ENCODE results near the gene PECR. TPM values are rescaled to one million over a fixed set of nuclear protein-coding genes. Genes with fewer than 3 reads are reported as not detected.

The PECR gene
- total and polyA plus RNA-seq, 10 donors, result 5.0 to 16.9 (median 9.9) TPM

DNA sequence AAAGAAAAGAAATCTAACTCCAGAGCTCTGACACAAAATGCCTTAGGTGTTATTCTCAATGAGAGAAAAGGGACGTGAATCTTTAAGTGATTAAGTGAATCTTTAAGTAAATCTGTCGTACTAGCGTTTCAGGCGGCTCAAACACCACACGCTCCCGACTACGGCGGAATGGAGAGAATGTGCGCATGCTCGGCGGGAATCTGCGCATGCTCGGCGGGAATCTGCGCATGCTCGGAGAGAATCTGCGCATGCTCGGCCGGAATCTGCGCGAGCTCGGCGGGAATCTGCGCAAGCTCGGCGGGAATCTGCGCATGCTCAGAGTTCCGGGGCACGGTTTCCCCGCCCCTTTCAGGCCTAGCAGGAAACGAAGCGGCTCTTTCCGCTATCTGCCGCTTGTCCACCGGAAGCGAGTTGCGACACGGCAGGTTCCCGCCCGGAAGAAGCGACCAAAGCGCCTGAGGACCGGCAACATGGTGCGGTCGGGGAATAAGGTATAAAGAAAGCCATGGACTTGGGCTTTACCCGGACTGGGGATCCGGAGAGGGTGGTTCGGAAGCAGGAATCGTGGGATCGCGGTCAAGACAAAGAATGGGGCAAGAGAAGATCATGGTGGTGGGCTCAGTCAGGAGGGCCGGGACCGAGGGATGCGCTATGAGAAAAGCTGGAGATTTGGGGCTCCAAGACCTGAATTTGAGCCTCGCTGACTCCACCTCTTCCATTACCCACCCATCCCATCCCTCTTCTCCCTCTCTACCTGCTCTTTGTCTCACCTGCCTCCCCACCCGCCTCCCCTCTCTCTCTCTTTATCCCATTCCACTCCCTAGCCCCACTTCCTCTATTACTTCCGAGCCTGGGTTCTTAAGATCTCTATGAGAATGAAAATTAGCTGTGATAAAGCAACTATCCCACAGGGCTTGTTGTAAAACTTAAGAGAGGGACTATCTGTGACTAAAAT is 27.6 kb upstream of the PECR start, which contains the start of gene XRCC5:
XRCC5 (plus strand) TSS at position 382 of the 955 bp plus-strand sequence; CDS start at position 471, 89 bp downstream.
- Histone ChIP-seq H3K4me1 (peaks cover 15 to 54% (median 47%) of the 10 kb centered on the region in 6 donors), H3K27me3 (replicated peaks in 1 of 7) (no peaks in the 10 kb centered on the region), H3K36me3 (peaks cover 0 to 39% (median 35%) of the 10 kb centered on the region in 6 donors), H3K27ac (peak within 1 kb of the TSS; percentile 88 to 97 (median 96)), H3K4me3 (peak within 1 kb of the TSS; percentile 69 to 93 (median 82)), H3K9me3 (no peaks in the 10 kb centered on the region)
- intact Hi-C loops (cut with DNase I; ENCODE audit: low total_unique reads), result no loop called here
- peak; percentile 98 for DNase-seq
- 0 to 1% (median 0%) methylated on average over 46 to 57 of the region's 57 CpGs for WGBS, 5 donors
- TF ChIP-seq, protein P1, sequence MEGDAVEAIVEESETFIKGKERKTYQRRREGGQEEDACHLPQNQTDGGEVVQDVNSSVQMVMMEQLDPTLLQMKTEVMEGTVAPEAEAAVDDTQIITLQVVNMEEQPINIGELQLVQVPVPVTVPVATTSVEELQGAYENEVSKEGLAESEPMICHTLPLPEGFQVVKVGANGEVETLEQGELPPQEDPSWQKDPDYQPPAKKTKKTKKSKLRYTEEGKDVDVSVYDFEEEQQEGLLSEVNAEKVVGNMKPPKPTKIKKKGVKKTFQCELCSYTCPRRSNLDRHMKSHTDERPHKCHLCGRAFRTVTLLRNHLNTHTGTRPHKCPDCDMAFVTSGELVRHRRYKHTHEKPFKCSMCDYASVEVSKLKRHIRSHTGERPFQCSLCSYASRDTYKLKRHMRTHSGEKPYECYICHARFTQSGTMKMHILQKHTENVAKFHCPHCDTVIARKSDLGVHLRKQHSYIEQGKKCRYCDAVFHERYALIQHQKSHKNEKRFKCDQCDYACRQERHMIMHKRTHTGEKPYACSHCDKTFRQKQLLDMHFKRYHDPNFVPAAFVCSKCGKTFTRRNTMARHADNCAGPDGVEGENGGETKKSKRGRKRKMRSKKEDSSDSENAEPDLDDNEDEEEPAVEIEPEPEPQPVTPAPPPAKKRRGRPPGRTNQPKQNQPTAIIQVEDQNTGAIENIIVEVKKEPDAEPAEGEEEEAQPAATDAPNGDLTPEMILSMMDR (IDR thresholded peaks at IDR 0.05 in 8 of 11, conservative IDR thresholded peaks at IDR 0.05 in 3 of 11), result peak in 3 of 11 experiments; percentile 8 to 40 (median 17)
- TF ChIP-seq POLR2AphosphoS5 (IDR thresholded peaks at IDR 0.05) (peak; percentile 94 to 96 (median 94)), POLR2A (IDR thresholded peaks at IDR 0.05) (peak; percentile 36 to 66 (median 38))

DNA sequence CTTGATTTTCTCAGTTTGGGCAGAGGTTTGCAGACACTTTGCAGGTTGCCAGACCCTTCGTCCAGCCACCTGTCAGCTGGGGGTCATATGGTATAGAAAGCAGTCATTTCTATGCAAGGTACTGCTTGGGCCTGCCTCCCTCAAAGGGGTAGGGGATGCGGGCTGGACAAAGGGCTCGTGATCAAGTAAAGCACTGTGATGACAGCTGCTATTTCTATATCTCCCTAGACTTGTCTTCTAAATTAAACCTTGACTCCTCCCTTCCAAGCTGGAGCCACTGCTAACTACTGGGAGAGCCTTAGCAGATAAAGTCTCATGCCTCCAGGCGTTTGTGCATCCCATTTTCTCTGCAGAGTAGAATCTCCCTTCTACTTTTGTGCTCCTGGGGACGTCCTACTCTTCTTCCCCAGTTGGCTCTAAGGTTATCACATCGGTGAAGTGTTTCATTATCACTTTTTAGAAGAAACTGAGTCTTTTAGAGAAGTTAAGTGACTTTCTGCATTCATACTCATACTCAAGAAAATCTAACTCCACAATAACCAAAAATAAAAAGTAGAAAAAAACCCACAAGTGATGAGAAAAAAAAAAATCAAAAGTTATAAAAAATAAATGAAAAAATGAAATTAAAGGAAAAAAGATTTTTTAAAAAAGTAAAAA is 26.8 kb upstream of the PECR start:
- H3K4me3 ChIP-seq, result peak overlapping the region; percentile 69 to 93 (median 82)
- no peaks in the 10 kb centered on the region for H3K9me3 ChIP-seq
- intact Hi-C loops (cut with DNase I; ENCODE audit: low total_unique reads), result no loop called here
- no peaks in the 10 kb centered on the region for H3K27me3 ChIP-seq (replicated peaks in 1 of 7)
- TF ChIP-seq POLR2AphosphoS5 (IDR thresholded peaks at IDR 0.05), result no peak
- no peak for TF ChIP-seq POLR2A (IDR thresholded peaks at IDR 0.05)
- TF ChIP-seq, protein P1 (IDR thresholded peaks at IDR 0.05 in 8 of 11, conservative IDR thresholded peaks at IDR 0.05 in 3 of 11), result no peak
- peak overlapping the region; percentile 88 to 97 (median 96) for H3K27ac ChIP-seq
- WGBS, 5 donors, result 64 to 70% (median 65%) methylated on average over 6 of the region's 6 CpGs
- H3K36me3 ChIP-seq, result peaks cover 0 to 31% (median 27%) of the 10 kb centered on the region in 6 donors
- DNase-seq, result no peak
- H3K4me1 ChIP-seq, result peaks cover 11 to 46% (median 40%) of the 10 kb centered on the region in 6 donors

DNA sequence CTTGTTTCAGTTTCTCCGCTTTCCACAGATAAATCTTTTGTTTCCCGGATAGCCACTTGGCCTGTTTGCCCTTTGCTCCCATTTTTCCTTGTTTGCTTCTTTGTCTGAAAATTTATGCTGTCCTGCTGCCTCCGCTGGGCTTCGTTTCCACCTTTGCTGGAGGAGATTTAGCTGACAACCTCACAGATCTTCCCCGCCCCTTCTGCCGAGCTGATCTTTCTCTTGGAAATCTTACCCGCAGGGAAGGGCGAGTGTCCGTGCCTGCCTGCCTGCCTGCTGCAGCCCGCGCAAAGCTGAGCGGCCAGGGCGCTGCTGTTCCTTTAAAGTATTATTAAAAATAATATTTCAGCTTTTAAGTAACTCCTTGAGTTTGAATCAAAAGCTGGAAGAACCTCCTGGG is 26.2 kb upstream of the PECR start:
- no peak for TF ChIP-seq POLR2A (IDR thresholded peaks at IDR 0.05)
- no peak for TF ChIP-seq POLR2AphosphoS5 (IDR thresholded peaks at IDR 0.05)
- TF ChIP-seq, protein P1 (IDR thresholded peaks at IDR 0.05 in 8 of 11, conservative IDR thresholded peaks at IDR 0.05 in 3 of 11), result no peak
- intact Hi-C loops (cut with DNase I; ENCODE audit: low total_unique reads), result no loop called here
- no peaks in the 10 kb centered on the region for H3K9me3 ChIP-seq
- H3K27ac ChIP-seq, result no peak overlapping the region
- H3K4me1 ChIP-seq, result peaks cover 11 to 39% (median 34%) of the 10 kb centered on the region in 6 donors
- no peaks in the 10 kb centered on the region for H3K27me3 ChIP-seq (replicated peaks in 1 of 7)
- H3K36me3 ChIP-seq, result peaks cover 0 to 24% (median 20%) of the 10 kb centered on the region in 6 donors
- 75 to 87% (median 85%) methylated on average over 13 of the region's 13 CpGs for WGBS, 5 donors
- no peak for DNase-seq
- no peak overlapping the region for H3K4me3 ChIP-seq

Data from spleen (tissue), 11 donors.